ENCODE measurements around the gene NUCB1. TPM values are rescaled to one million over a fixed set of nuclear protein-coding genes. Genes with fewer than 3 reads are reported as not detected.

The NUCB1 gene
- total RNA-seq, 1 donor from 2014 or later = 248 TPM

GRCh38 chr19:48858984-48859710 is 41.0 kb upstream of the NUCB1 start:
- Histone ChIP-seq H3K36me3 (ENCODE audit: control insufficient read depth, insufficient read depth, low read length) (peaks cover 1% of the 10 kb centered on the region), H3K4me3 (ENCODE audit: low read depth, low read length) (no peak overlapping the region), H3K27me3 (ENCODE audit: control insufficient read depth, insufficient read depth, low read length) (no peaks in the 10 kb centered on the region)
- TF ChIP-seq CTCF (IDR thresholded peaks at IDR 0.05; ENCODE audit: insufficient read depth, low read length, poor library complexity, severe bottlenecking) = no peak
- DNase-seq (ENCODE audit: low read depth) = no peak

DNA sequence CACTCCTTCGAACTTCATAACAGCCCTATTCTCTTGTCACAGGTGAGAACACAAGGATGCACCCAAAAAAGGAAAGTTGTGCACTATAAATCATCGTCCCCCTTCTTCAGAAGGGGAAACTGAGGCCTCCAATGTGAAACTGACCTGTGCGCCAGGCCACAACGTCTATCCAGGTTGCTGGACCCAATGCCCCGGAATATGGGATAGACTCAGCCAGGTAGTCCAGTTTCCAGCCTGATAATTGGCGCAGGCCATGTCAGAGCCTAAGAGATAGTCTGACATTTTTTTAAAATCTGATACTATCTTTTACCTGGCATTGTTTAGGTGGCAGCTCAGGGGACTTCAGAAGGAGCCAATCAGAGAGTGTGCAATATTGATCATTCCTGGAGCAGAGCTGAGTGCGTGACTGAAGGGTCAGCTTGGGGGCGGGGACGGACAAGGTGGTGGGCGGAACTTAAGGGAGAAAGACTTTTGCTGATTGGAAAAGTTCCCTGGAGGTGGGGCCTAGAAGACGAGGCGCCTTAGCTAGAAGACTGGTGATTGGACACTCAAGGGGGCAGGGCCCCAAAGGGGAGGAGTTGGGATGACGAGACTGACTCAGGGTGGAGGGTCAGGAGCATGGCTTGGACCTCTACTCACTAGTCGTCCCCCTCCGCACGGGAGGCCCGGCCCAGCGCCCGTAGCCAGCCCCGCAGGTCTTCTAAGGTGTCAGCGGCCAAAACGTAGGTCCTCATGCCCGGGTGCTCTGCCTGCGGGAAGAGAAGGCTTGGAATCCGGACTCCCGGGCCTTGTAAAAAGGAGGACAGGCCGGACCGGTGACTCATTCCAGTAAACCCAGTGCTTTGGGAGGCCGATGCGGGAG is 40.2 kb upstream of the NUCB1 start:
- DNase-seq (ENCODE audit: low read depth) = no peak
- no peak overlapping the region for H3K4me3 ChIP-seq (ENCODE audit: low read depth, low read length)
- H3K36me3 ChIP-seq (ENCODE audit: control insufficient read depth, insufficient read depth, low read length) = peaks cover 1% of the 10 kb centered on the region
- TF ChIP-seq CTCF (IDR thresholded peaks at IDR 0.05; ENCODE audit: insufficient read depth, low read length, poor library complexity, severe bottlenecking) = no peak
- H3K27me3 ChIP-seq (ENCODE audit: control insufficient read depth, insufficient read depth, low read length) = no peaks in the 10 kb centered on the region

GRCh38 chr19:48861313-48861712 is 38.8 kb upstream of the NUCB1 start:
- no peak for DNase-seq (ENCODE audit: low read depth)
- Histone ChIP-seq H3K36me3 (ENCODE audit: control insufficient read depth, insufficient read depth, low read length) (peaks cover 4% of the 10 kb centered on the region), H3K27me3 (ENCODE audit: control insufficient read depth, insufficient read depth, low read length) (no peaks in the 10 kb centered on the region), H3K4me3 (ENCODE audit: low read depth, low read length) (no peak overlapping the region)
- no peak for TF ChIP-seq CTCF (IDR thresholded peaks at IDR 0.05; ENCODE audit: insufficient read depth, low read length, poor library complexity, severe bottlenecking)

- H3K27me3 ChIP-seq (ENCODE audit: control insufficient read depth, insufficient read depth, low read length) = no peaks in the 10 kb centered on the region
Observed at GRCh38 chr19:48862827-48863226, 37.3 kb upstream of the NUCB1 start.

DNA sequence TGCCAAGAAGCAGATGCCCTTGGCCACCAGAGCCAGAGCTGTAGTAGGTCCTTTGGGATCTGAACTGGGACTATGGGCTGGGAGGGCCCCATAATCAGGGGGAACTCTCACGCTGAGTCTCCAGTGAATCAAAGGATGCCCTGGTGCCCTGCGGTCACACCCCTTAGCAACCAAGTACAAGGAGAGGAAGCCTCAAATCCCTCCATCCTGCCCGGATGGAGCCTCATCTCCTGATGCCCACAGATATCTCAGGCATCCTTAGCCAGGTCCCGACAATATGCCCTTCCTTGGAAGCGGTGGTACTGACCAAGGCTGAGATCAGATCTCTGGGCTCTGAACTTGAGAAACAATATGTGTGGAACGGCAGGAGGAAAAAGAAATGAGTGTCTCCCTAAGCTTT is 33.4 kb upstream of the NUCB1 start:
- Histone ChIP-seq H3K4me3 (ENCODE audit: low read depth, low read length) (no peak overlapping the region), H3K36me3 (ENCODE audit: control insufficient read depth, insufficient read depth, low read length) (peaks cover 2% of the 10 kb centered on the region), H3K27me3 (ENCODE audit: control insufficient read depth, insufficient read depth, low read length) (no peaks in the 10 kb centered on the region)
- no peak for DNase-seq (ENCODE audit: low read depth)
- TF ChIP-seq CTCF (IDR thresholded peaks at IDR 0.05; ENCODE audit: insufficient read depth, low read length, poor library complexity, severe bottlenecking) = no peak

More at GRCh38 chr19:48862827-48863226, 37.3 kb upstream of the NUCB1 start:
- Histone ChIP-seq H3K36me3 (ENCODE audit: control insufficient read depth, insufficient read depth, low read length) (peaks cover 4% of the 10 kb centered on the region), H3K4me3 (ENCODE audit: low read depth, low read length) (no peak overlapping the region)
- no peak for DNase-seq (ENCODE audit: low read depth)
- no peak for TF ChIP-seq CTCF (IDR thresholded peaks at IDR 0.05; ENCODE audit: insufficient read depth, low read length, poor library complexity, severe bottlenecking)

All from kidney epithelial cell (primary cell).